NCI-H460 (cell line): ENCODE data around the gene FLNC. TPM values are rescaled to one million over a fixed set of nuclear protein-coding genes. Genes with fewer than 3 reads are reported as not detected.

Experiments
- DNase-seq: peaks from one replicate; pipeline ENCODE4 v3.0.0-alpha.2; 2016; ENCODE audit warnings: low read depth; ENCODE audit errors: extremely low read depth
- total RNA-seq: library from RNA; depleted of rRNA; stranded (reverse); fragments of >200 nt; shearing (Covaris generic); gene quantifications from 2 replicates; pipeline ENCODE4 v1.2.3, GENCODE V29; 2014

Gene FLNC
- total RNA-seq, 1 experiment from 2014 or later, result 0.57 TPM

DNA sequence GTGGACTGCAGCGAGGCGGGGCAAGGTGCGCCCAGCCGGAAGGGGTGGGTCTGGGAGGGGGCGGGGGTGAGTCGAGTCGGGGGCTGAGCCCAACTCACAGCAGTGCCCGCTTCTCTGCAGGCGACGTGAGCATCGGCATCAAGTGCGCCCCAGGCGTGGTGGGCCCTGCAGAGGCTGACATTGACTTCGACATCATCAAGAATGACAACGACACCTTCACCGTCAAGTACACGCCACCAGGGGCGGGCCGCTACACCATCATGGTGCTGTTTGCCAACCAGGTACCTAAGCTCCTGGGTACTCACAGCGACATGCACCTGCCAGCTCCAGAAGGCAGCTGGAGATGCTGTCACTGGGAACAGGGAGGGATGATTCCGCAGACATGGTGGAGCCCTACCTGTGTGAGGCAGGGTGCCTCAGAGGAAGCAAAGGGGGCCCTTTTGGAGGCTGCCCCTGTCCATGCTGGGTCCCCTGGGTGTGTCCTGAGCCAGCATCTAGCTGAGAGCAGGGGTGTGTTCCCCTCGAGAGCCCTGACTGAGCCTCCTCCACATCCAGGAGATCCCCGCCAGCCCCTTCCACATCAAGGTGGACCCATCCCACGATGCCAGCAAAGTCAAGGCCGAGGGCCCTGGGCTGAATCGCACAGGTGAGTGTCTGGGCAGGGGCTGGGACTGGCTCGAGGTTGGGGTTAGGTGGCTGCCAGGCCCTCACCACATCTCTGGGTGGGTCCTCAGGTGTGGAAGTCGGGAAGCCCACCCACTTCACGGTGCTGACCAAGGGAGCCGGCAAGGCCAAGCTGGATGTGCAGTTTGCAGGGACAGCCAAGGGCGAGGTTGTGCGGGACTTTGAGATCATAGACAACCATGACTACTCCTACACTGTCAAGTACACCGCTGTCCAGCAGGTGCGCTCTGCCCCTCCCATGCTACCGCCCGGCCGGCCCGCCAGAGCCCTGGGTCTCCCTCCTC lies 12.8 kb downstream of the FLNC start:
- no peak for DNase-seq

DNA sequence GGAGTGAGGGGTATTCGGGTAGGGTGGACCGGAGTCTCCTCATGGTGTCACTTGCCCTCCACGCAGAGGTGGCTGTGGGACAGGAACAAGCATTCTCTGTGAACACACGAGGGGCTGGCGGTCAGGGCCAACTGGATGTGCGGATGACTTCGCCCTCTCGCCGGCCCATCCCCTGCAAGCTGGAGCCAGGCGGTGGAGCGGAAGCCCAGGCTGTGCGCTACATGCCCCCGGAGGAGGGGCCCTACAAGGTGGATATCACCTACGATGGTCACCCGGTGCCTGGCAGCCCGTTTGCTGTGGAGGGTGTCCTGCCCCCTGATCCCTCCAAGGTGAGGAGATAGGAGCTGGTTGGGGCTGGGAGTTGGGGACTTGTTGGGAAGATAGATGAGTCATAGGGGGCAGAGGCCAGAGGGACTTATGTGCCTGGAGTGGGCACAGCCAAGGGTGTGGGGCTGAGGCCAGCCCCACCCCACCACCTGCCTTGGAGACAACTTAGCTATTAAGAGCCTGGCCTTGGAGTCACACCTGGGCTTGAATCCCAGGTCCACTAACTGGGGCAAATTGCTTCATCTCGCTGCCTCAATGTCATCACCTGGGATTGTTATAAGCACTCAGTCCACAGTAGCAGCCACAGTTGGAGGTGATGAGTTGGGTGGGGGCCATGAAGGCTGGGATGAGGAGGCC lies 13.9 kb downstream of the FLNC start:
- no peak for DNase-seq

GRCh38 chr7:128844777-128845311 lies 14.6 kb downstream of the FLNC start:
- DNase-seq, result no peak

GRCh38 chr7:128845475-128845874 lies 15.3 kb downstream of the FLNC start:
- DNase-seq, result no peak

GRCh38 chr7:128845987-128846386 lies 15.8 kb downstream of the FLNC start:
- DNase-seq, result no peak

GRCh38 chr7:128846781-128847444 lies 16.7 kb downstream of the FLNC start:
- no peak for DNase-seq

DNA sequence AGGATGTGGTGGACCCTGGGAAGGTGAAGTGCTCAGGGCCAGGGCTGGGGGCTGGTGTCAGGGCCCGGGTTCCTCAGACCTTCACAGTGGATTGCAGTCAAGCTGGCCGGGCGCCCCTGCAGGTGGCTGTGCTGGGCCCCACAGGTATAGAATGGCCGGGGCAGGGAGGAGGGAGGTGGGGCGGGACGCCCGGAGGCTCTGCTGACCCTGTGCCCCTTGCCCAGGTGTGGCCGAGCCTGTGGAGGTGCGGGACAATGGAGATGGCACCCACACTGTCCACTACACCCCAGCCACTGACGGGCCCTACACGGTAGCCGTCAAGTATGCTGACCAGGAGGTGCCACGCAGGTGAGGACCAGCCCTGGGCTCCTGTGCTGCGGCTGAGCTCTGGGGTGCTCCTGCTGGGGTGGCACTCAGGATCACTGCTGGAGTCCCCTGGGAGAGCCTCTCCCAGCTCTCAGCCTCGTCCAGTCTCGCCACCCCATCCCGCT lies 17.6 kb downstream of the FLNC start:
- DNase-seq, result no peak

DNA sequence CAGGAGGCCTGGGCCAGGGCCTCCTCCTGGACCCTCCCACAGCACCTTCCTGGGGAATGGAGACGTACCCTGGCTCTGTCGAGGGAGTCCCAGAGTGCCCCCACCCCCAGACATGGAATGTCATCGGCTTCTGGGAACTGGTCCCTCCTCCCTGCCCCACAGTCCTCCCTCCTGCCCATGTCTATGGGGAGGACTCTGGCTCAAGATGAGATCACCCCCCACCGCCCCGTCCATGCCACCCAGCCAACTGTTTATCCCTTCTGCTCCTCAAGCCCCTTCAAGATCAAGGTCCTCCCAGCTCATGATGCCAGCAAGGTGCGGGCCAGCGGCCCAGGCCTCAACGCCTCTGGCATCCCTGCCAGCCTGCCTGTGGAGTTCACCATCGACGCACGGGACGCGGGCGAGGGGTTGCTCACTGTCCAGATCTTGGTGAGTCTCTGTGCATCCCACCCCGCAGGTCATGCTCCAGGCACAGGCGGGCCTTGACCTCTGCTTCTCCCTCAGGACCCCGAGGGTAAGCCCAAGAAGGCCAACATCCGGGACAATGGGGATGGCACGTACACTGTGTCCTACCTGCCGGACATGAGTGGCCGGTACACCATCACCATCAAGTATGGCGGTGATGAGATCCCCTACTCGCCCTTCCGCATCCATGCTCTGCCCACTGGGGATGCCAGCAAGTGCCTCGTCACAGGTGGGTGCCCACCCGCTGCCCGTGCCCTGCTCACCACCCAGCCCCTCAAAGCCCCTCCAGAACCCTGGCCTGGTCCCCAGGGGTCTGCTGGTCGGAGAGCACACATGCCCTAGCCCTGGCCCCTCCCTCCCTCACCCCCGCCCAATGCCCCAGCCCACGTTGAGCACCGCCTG lies 18.3 kb downstream of the FLNC start:
- no peak for DNase-seq

GRCh38 chr7:128849156-128849515 lies 18.9 kb downstream of the FLNC start:
- no peak for DNase-seq

DNA sequence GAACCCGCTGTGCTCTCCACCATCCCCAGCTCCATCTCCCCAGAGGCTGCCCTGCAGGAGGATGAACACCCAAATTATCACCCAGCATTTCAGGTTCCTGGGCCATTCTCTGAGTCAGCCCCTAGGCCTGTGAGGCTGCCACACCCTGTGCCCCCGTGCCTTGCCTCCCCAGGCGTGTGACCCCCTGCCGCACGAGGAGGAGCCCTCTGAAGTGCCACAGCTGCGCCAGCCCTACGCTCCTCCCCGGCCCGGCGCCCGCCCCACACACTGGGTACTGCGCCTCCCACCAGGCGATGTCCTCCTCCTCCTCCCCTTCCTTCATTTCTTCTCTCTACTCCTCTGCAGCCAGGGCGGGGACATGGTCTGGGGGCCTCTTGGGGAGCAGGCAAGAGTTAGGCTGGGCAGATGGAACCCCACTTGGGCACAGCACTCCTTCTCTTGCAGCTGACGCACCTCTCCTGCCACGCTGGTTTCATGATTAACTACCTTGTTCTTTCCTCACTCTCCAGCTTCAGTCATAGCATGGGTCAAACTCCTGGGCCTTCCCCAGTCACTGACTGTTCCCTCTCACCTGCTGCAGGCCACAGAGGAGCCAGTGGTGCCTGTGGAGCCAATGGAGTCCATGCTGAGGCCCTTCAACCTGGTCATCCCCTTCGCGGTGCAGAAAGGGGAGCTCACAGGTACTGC lies 19.7 kb downstream of the FLNC start:
- no peak for DNase-seq

DNA sequence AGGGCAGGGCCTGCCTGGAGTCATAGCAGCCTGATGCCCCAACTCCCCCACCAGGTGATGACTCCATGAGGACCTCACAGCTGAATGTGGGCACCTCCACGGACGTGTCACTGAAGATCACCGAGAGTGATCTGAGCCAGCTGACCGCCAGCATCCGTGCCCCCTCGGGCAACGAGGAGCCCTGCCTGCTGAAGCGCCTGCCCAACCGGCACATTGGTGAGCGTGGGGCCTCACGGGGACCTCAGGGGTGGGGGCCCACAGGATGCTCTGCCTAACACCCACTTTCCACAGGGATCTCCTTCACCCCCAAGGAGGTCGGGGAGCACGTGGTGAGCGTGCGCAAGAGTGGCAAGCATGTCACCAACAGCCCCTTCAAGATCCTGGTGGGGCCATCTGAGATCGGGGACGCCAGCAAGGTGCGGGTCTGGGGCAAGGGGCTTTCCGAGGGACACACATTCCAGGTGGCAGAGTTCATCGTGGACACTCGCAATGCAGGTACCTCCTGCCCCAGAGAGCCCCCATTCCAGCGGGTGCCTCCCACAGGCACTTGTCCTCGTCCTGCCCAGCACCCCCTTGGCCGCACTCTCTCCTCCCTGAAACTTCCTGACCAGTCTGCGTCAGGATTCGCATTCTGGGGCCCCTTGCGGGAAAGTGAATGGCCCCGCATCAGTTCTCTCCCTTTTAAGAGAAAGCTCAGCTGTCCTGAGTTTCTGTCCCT lies 22.5 kb downstream of the FLNC start:
- DNase-seq, result no peak

- no peak for DNase-seq
Observed at GRCh38 chr7:128853799-128854198, 23.6 kb downstream of the FLNC start.

DNA sequence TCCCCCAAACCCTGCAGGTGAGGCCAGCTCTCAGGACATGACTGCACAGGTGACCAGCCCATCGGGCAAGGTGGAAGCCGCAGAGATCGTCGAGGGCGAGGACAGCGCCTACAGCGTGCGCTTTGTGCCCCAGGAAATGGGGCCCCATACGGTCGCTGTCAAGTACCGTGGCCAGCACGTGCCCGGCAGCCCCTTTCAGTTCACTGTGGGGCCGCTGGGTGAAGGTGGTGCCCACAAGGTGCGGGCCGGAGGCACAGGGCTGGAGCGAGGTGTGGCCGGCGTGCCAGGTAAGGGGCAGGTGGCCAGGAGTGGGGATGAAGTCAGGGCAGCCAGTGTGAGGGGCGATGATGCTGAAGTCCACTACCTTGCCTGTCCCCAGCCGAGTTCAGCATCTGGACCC lies 24.2 kb downstream of the FLNC start:
- no peak for DNase-seq

- DNase-seq, result no peak
Observed at GRCh38 chr7:128855559-128855958, 25.4 kb downstream of the FLNC start.

DNA sequence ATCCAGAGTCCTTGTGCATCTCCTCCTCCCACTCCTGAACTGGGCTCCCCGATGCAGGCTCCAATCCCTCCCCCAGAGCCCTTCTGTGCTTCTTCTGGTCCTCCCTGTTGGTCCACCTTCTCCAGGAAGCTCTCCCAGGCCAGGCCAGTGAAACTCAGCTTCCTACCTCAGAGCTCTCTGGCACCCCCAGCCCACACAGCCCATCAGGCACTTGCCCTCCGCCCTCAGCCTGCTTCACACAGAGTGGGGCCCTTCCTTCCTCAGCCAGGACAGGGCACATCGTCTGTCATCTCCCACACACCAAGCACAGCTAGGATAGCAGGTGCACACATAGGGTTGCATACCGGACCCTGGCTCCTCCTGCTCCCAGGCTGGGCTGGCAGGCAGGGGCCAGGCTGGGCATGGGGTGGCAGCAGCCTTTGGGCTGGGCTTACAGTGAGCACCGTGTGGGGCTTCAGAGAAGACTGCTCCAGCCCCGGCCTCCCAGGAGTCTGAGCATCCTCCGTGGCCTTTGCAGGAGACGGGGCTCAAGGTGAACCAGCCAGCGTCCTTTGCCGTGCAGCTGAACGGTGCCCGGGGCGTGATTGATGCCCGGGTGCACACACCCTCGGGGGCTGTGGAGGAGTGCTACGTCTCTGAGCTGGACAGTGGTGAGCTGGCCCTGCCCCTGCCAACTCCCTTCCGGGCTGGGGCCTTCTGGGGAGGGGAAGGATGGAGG lies 26.0 kb downstream of the FLNC start:
- no peak for DNase-seq

DNA sequence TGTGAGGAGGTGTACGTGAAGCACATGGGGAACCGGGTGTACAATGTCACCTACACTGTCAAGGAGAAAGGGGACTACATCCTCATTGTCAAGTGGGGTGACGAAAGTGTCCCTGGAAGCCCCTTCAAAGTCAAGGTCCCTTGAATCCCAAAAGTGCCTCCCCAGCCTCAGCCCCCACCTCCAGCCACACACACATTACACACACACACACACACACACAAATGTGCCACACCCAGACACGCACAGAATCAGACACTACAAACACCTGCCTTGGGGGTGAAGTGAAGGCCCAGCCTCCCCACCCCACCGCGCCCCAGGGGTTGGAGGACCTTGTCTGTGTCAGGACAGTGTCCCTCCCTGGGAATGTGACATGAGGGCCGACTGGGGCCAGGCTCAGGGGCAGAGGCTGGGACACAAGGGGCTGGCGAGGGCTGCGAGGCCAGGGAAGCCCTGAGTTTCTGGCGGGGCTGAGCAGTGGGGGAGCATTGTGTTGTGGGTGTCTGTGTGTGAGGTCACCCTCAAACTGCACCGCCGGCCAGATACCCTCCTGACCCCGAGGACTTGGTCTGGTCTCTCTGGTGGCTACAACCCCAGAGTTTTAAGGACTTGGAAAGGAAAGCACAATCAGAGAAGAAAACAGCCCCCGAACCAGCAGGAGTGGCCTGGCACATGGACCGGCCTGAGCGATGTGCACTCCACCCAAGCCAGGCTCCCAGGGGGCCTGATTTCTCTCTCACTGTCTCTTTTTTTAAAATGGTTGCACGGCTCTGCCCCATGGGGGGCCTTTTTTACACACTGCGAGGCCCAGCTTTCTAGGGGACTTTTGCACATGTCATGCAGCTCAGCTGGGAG lies 28.4 kb downstream of the FLNC start:
- no peak for DNase-seq
